Measurements from ENCODE around the gene PCSK2. TPM values are rescaled to one million over a fixed set of nuclear protein-coding genes. Genes with fewer than 3 reads are reported as not detected.

The PCSK2 gene
- total and polyA plus RNA-seq, 2 experiments from 2014 or later, result 1.3 to 3.8 TPM

DNA sequence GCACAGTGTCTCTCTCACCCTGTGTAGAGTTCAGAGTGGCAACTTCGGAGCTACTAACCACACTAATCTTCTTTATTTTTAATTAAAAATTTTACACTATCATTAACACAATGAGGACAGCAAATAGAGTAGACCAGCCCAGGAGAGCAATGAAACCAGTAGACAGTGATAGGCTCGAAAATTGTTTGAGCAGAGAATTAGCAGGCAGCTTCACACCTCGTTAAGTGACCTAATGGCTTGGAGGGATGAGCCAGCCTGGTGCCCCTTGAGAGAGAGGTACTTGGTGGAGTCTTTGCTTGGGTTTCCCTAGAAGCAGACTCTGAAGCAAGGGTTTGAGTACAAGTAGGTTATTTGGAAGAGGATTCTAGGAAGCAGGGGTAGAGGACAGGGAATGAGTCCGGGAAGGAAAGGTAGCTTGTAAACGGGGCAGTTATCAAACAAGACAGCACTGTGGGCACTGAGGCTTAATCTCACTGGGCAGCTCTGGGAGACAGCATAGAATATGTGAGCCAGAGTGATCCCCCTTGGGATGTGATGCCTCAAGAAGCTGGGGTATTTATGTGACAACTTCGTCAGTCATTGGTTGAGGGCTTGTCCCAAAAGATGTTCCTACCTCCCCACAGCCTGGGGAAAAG lies 146.1 kb downstream of the PCSK2 start:
- Histone ChIP-seq H3K36me3 (replicated peaks; ENCODE audit: insufficient read depth, low read depth) (no peaks in the 10 kb centered on the region), H3K9me2 (replicated peaks; ENCODE audit: insufficient read depth) (no peaks in the 10 kb centered on the region), H3K4me3 (no peak overlapping the region), H3K27ac (no peak overlapping the region), H3K79me2 (no peaks in the 10 kb centered on the region), H3K4me1 (ENCODE audit: insufficient read depth) (no peaks in the 10 kb centered on the region), H4K20me1 (ENCODE audit: insufficient read depth, poor library complexity, severe bottlenecking) (no peaks in the 10 kb centered on the region), H3K27me3 (peaks cover 6% of the 10 kb centered on the region), H3K4me2 (no peak overlapping the region), H3K9me3 (ENCODE audit: low read depth) (no peaks in the 10 kb centered on the region), H2AFZ (no peak overlapping the region)
- TF ChIP-seq CTCF (IDR thresholded peaks at IDR 0.05; ENCODE audit: poor library complexity), result no peak
- TF ChIP-seq EZH2phosphoT487 (IDR thresholded peaks at IDR 0.05; ENCODE audit: low read depth, severe bottlenecking, unreplicated experiment), result no peak
- TF ChIP-seq EZH2 (IDR thresholded peaks at IDR 0.05; ENCODE audit: borderline replicate concordance), result no peak
- 62% methylated on average over 6 of the region's 6 CpGs for WGBS (ENCODE audit: low lambda C conversion rate, missing lambda C conversion rate)
- no peak for DNase-seq (ENCODE audit: low spot score)

DNA sequence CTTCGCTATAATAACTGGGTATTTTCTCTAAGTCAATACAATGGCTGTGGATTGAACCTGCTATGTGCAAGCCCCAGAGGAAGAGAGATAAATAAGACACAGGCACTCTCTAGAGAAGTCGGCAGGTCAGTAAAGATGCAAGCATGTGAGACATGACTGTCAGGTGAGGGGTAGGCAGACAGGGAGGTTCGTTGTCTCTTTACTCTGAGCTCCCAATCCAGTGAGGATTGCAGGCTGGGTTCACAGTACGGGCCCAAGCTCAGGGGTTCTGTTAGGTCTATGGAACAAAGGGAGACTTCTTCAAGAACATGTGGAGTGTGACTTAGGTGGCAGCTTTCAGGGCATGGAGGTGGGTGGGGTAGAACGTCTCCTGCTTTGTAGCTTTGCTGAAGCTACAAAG lies 147.2 kb downstream of the PCSK2 start:
- WGBS (ENCODE audit: low lambda C conversion rate, missing lambda C conversion rate), result 87% methylated on average over 5 of the region's 5 CpGs
- H3K27ac ChIP-seq, result no peak overlapping the region
- no peaks in the 10 kb centered on the region for H3K36me3 ChIP-seq (replicated peaks; ENCODE audit: insufficient read depth, low read depth)
- H3K27me3 ChIP-seq, result peaks cover 6% of the 10 kb centered on the region
- no peak for DNase-seq (ENCODE audit: low spot score)
- no peaks in the 10 kb centered on the region for H3K9me2 ChIP-seq (replicated peaks; ENCODE audit: insufficient read depth)
- no peak overlapping the region for H2AFZ ChIP-seq
- H3K4me3 ChIP-seq, result no peak overlapping the region
- H3K4me2 ChIP-seq, result no peak overlapping the region
- no peaks in the 10 kb centered on the region for H3K9me3 ChIP-seq (ENCODE audit: low read depth)
- TF ChIP-seq EZH2 (IDR thresholded peaks at IDR 0.05; ENCODE audit: borderline replicate concordance) (no peak), CTCF (IDR thresholded peaks at IDR 0.05; ENCODE audit: poor library complexity) (no peak), EZH2phosphoT487 (IDR thresholded peaks at IDR 0.05; ENCODE audit: low read depth, severe bottlenecking, unreplicated experiment) (no peak)
- H3K4me1 ChIP-seq (ENCODE audit: insufficient read depth), result no peaks in the 10 kb centered on the region
- H3K79me2 ChIP-seq, result no peaks in the 10 kb centered on the region
- H4K20me1 ChIP-seq (ENCODE audit: insufficient read depth, poor library complexity, severe bottlenecking), result no peaks in the 10 kb centered on the region

DNA sequence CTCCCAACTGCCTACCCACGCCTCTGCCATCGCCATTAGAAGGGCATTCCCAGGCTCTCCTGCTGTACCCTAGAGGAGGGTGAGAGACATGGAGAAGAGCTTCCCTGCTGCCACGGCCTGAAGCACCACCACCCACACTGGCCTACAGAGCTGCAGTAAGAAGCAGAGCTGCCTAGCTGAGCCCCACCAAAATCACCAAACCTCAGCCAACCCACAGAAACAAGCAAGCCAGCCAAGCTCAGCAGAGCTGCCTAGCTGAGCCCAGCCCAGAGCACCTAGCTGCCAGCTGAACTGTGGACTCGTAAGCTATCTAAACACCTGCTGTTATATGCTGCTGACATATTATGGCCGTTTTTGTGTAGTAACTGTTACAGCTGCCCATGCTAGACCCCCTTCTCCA lies 149.2 kb downstream of the PCSK2 start:
- Histone ChIP-seq H2AFZ (no peak overlapping the region), H3K4me3 (no peak overlapping the region)

More for the DNA sequence above, 149.2 kb downstream of the PCSK2 start:
- Histone ChIP-seq H3K4me2 (no peak overlapping the region), H3K9me2 (replicated peaks; ENCODE audit: insufficient read depth) (no peaks in the 10 kb centered on the region), H3K9me3 (ENCODE audit: low read depth) (no peaks in the 10 kb centered on the region), H3K36me3 (replicated peaks; ENCODE audit: insufficient read depth, low read depth) (no peaks in the 10 kb centered on the region), H3K79me2 (no peaks in the 10 kb centered on the region), H3K4me1 (ENCODE audit: insufficient read depth) (no peaks in the 10 kb centered on the region), H4K20me1 (ENCODE audit: insufficient read depth, poor library complexity, severe bottlenecking) (no peaks in the 10 kb centered on the region), H3K27me3 (no peaks in the 10 kb centered on the region), H3K27ac (no peak overlapping the region)
- 84% methylated on average over 5 of the region's 5 CpGs for WGBS (ENCODE audit: low lambda C conversion rate, missing lambda C conversion rate)
- TF ChIP-seq CTCF (IDR thresholded peaks at IDR 0.05; ENCODE audit: poor library complexity), result no peak
- DNase-seq (ENCODE audit: low spot score), result no peak
